D721Med (cell line): Measurements from ENCODE around the gene CYTH3.

Experiments
- DNase-seq: peaks from one replicate; pipeline ENCODE4 v3.0.0; 2011; ENCODE audit warnings: low spot score; ENCODE audit not compliant: insufficient read length
- FAIRE-seq: peaks from 2 replicates; lab custom pipeline; 2011; peaks lifted over from hg19 to GRCh38; lab: Jason Lieb, UNC
- TF ChIP-seq, protein P1 (sequence below): IDR thresholded peaks from 2 replicates; pipeline ENCODE4 v1.5.1; 2012; ENCODE audit warnings: mild to moderate bottlenecking, control low read depth; ENCODE audit not compliant: insufficient read depth; ENCODE audit errors: missing control alignments

CYTH3 gene

GRCh38 chr7:6272481-6273323 is at the start of gene CYTH3:
Gene CYTH3, minus strand, starts transcription at chr7:6272624. Its CDS starts 117 bp downstream, at chr7:6272507.
- TF ChIP-seq, protein P1, sequence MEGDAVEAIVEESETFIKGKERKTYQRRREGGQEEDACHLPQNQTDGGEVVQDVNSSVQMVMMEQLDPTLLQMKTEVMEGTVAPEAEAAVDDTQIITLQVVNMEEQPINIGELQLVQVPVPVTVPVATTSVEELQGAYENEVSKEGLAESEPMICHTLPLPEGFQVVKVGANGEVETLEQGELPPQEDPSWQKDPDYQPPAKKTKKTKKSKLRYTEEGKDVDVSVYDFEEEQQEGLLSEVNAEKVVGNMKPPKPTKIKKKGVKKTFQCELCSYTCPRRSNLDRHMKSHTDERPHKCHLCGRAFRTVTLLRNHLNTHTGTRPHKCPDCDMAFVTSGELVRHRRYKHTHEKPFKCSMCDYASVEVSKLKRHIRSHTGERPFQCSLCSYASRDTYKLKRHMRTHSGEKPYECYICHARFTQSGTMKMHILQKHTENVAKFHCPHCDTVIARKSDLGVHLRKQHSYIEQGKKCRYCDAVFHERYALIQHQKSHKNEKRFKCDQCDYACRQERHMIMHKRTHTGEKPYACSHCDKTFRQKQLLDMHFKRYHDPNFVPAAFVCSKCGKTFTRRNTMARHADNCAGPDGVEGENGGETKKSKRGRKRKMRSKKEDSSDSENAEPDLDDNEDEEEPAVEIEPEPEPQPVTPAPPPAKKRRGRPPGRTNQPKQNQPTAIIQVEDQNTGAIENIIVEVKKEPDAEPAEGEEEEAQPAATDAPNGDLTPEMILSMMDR: no peak
- DNase-seq: peak; percentile 95
- no peak for FAIRE-seq

DNA sequence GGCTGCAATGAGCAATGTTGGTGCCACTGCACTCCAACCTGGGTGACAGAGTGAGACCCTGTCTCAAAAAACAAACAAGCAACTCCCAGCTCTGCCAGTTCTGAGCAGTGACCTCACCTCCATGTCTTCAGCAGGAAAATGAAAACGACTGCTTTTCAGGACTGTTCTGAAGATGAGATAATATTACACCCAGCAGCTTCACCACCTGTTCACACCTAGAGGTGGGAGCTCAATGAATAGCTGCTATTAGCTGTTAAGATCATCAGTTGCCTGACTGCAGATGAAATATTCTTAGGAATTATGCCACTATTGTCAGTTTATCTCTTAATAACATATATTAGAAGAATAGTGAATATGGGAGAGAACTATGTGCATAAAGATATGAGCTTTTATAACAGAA is 48.4 kb upstream of the CYTH3 start:
- no peak for FAIRE-seq
- DNase-seq: no peak
- TF ChIP-seq, protein P1: no peak

DNA sequence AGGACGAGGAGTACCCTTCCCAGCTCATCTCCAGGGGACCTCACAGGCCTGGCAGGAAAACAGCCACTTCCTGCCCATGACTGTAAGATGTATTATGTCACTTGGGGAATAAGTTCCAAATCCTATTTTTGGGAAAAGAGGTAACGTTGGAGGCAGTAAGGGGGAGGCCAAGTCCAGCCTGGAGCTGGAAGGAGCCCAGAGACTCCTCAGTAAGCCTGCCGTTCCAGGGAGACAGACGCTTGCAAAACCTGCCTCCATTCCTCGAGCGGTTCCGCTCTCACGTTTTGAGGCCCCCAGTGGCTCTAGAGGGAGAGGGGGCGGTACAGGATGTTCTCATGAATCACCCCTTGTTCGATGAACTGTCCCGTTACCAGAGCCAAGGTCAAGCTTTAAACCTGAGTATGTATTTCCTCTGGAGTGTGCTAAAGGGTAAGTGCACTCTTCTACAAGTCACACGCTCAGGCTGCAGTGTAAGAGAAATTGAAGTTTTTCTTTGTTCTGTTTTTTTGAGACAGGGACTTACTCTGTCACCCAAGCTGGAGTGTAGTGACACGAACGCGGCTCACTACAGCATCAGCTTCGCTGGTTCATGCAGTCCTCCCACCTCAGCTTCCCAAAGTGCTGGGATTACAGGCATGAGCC is 45.5 kb upstream of the CYTH3 start:
- DNase-seq (no peak), FAIRE-seq (no peak)
- TF ChIP-seq, protein P1: no peak

GRCh38 chr7:6316226-6316625 is 43.8 kb upstream of the CYTH3 start:
- DNase-seq: no peak
- TF ChIP-seq, protein P1: no peak
- FAIRE-seq: no peak

DNA sequence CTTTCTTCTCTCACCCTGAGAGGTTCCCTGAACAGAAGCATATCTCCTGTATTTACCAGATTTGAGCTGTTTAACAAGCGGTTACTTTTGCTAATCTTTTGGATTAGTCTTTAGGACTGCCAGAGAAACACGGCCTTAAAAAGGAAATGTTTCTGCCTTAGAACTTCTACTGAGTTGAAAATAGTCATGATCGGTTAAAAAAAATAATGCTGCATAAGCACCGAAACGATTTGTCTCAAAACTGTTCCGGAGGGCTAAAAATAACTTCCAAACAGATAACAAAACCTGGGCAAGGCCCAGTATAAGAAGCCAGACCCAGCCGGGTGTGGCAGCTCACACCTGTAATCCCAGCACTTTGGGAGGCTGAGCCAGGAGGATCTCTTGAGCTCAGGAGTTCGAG is 43.3 kb upstream of the CYTH3 start:
- TF ChIP-seq, protein P1: no peak
- no peak for DNase-seq
- no peak for FAIRE-seq

DNA sequence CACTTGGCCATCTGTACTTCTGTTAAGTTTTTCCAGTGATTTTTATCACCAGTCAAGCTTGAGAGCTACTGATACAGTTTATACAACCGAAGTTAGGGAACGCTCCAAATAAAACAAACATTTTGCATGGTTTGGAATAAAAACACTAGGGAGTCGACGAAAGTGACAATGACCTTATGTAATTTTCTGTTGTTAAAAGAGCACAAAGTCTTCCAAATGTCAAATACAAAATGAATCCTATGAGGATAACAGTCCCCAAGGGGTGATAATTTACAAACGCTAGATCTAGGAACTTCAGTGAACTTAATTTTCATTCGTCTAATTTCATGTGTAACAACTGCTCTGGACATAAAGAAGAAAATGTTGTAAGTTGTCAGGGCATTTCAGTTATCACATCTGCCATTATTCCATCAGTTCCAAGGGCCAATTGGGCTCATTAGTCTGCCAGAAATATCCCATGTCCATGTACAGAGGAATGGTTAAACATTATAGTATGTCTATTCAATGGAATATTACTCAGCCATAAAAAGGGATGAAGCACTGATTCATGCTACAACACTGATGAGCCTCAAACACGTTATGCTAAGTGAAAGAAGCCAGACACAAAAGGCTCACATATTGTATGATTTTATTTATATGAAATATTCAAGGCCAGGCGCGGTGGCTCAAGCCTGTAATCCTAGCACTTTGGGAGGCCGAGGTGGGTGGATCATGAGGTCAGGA is 38.0 kb upstream of the CYTH3 start:
- FAIRE-seq: no peak
- no peak for DNase-seq
- TF ChIP-seq, protein P1: no peak
